Measurements from ENCODE around the gene BMS1. TPM values are rescaled to one million over a fixed set of nuclear protein-coding genes. Genes with fewer than 3 reads are reported as not detected.

The BMS1 gene
- total and polyA plus RNA-seq, 4 experiments from 2014 or later, result 7.1 to 18.9 (median 17.8) TPM

- Histone ChIP-seq H3K27ac (ENCODE audit: low read depth, low read length) (no peak overlapping the region), H3K4me3 (ENCODE audit: low read length in 2 of 2) (peak overlapping the region; percentile 36 to 38), H3K4me1 (ENCODE audit: insufficient read depth, low read length) (peaks cover 13% of the 10 kb centered on the region), H3K9me3 (ENCODE audit: control insufficient read depth in 1 of 2, low read length in 2 of 2) (no peaks in the 10 kb centered on the region), H3K27me3 (ENCODE audit: insufficient read depth, low read length) (peaks cover 12% of the 10 kb centered on the region), H3K36me3 (ENCODE audit: insufficient read depth, low read length) (no peaks in the 10 kb centered on the region)
- ChIA-PET POLR2A (ENCODE audit: partially characterized antibody) (interaction anchor here (0.8 kb wide), 1 partner anchor 28 kb away, joined by 3 read pairs; no protein-coding TSS in a partner anchor), CTCF (ENCODE audit: partially characterized antibody) (interaction anchor here (0.8 to 2.9 kb wide), 18 partner anchors 9 to 833 kb away, joined by 3 to 14 read pairs (median 4); partner anchors contain the start of gene BMS1)
- no peaks in the 10 kb centered on the region for H3K36me3 Mint-ChIP-seq
- H3K4me1 Mint-ChIP-seq, result peaks cover 0 to 17% (median 4%) of the 10 kb centered on the region in 4 donors
- intact Hi-C loops (cut with micrococcal nuclease), result loop anchor here (1.0 to 2.0 kb wide), 3 partner anchors 29 to 709 kb away; partner anchors contain the start of gene BMS1
- no peak overlapping the region for H3K27ac Mint-ChIP-seq
- peak in 2 of 5 donors; percentile 2 to 10 for DNase-seq
- no peaks in the 10 kb centered on the region for H3K9me3 Mint-ChIP-seq
- peak overlapping the region; percentile 81 to 92 (median 84) for H3K4me3 Mint-ChIP-seq
- H3K27me3 Mint-ChIP-seq, result peaks cover 44 to 48% of the 10 kb centered on the region in 2 donors
Observed at GRCh38 chr10:42753507-42754154, 29.0 kb upstream of the BMS1 start.

GRCh38 chr10:42754155-42755027, 28.2 kb upstream of the BMS1 start:
- Histone ChIP-seq H3K4me3 (ENCODE audit: low read length in 2 of 2) (peak overlapping the region in 1 of 2 donors; percentile 38), H3K27me3 (ENCODE audit: insufficient read depth, low read length) (peaks cover 12% of the 10 kb centered on the region), H3K9me3 (ENCODE audit: control insufficient read depth in 1 of 2, low read length in 2 of 2) (no peaks in the 10 kb centered on the region), H3K36me3 (ENCODE audit: insufficient read depth, low read length) (no peaks in the 10 kb centered on the region), H3K4me1 (ENCODE audit: insufficient read depth, low read length) (peaks cover 13% of the 10 kb centered on the region), H3K27ac (ENCODE audit: low read depth, low read length) (no peak overlapping the region)
- POLR2A ChIA-PET (ENCODE audit: partially characterized antibody), result interaction anchor here (0.8 kb wide), 1 partner anchor 28 kb away, joined by 3 read pairs; no protein-coding TSS in a partner anchor
- Mint-ChIP-seq H3K27ac (no peak overlapping the region), H3K36me3 (no peaks in the 10 kb centered on the region), H3K4me1 (peaks cover 0 to 17% (median 4%) of the 10 kb centered on the region in 4 donors), H3K9me3 (peaks cover 0 to under 1% (median 0%) of the 10 kb centered on the region in 8 donors), H3K4me3 (peak overlapping the region; percentile 81 to 92 (median 84)), H3K27me3 (peaks cover 44 to 46% of the 10 kb centered on the region in 2 donors)
- CTCF ChIA-PET (ENCODE audit: partially characterized antibody), result interaction anchor here (0.8 to 2.9 kb wide), 11 partner anchors 9 to 707 kb away, joined by 3 to 14 read pairs (median 4); partner anchors contain the start of gene BMS1
- DNase-seq, result peak; percentile 22 to 46 (median 28)
- intact Hi-C loops (cut with micrococcal nuclease), result no loop called here

DNA sequence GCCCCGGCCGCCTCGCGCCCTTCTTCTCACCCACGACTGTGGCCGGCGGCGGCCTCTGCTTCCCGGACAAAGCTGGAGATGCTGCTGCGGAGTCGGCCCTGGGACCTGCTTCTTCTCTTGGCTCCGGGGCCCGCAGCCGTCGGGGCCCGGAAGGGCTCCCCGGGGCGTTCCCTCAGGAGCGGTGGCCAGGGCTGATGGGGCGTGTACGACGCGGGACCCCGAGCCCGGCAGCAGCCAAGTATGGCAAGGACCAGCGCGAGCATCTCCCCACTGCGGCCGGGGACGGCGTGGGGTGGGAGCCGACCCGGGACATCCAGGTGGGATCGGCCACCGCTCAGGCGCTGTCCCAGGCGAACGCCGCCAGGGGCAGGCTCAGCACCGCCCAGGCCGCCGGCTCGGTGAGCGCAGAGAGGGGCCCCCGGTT, 27.6 kb upstream of the BMS1 start:
- Histone ChIP-seq H3K27ac (ENCODE audit: low read depth, low read length) (no peak overlapping the region), H3K36me3 (ENCODE audit: insufficient read depth, low read length) (no peaks in the 10 kb centered on the region), H3K9me3 (ENCODE audit: control insufficient read depth in 1 of 2, low read length in 2 of 2) (no peaks in the 10 kb centered on the region), H3K4me1 (ENCODE audit: insufficient read depth, low read length) (peaks cover 13% of the 10 kb centered on the region), H3K27me3 (ENCODE audit: insufficient read depth, low read length) (peaks cover 12% of the 10 kb centered on the region), H3K4me3 (ENCODE audit: low read length in 2 of 2) (no peak overlapping the region)
- Mint-ChIP-seq H3K4me3 (peak overlapping the region in 3 of 8 donors; percentile 39 to 62 (median 52)), H3K4me1 (peaks cover 0 to 17% (median 4%) of the 10 kb centered on the region in 4 donors), H3K36me3 (no peaks in the 10 kb centered on the region), H3K9me3 (peaks cover 0 to 1% (median 0%) of the 10 kb centered on the region in 8 donors), H3K27ac (no peak overlapping the region), H3K27me3 (peaks cover 42 to 44% of the 10 kb centered on the region in 2 donors)
- DNase-seq, result peak in 1 of 5 donors; percentile 3
- POLR2A ChIA-PET (ENCODE audit: partially characterized antibody), result no interaction called here
- intact Hi-C loops (cut with micrococcal nuclease), result no loop called here
- CTCF ChIA-PET (ENCODE audit: partially characterized antibody), result no interaction called here

GRCh38 chr10:42755556-42756093, 27.0 kb upstream of the BMS1 start:
- POLR2A ChIA-PET (ENCODE audit: partially characterized antibody), result no interaction called here
- CTCF ChIA-PET (ENCODE audit: partially characterized antibody), result no interaction called here
- intact Hi-C loops (cut with micrococcal nuclease), result no loop called here
- H3K4me3 Mint-ChIP-seq, result peak overlapping the region in 7 of 8 donors; percentile 34 to 90 (median 46)
- H3K4me1 Mint-ChIP-seq, result peaks cover 0 to 17% (median 4%) of the 10 kb centered on the region in 4 donors
- Histone ChIP-seq H3K27me3 (ENCODE audit: insufficient read depth, low read length) (peaks cover 12% of the 10 kb centered on the region), H3K36me3 (ENCODE audit: insufficient read depth, low read length) (no peaks in the 10 kb centered on the region), H3K9me3 (ENCODE audit: control insufficient read depth in 1 of 2, low read length in 2 of 2) (no peaks in the 10 kb centered on the region), H3K27ac (ENCODE audit: low read depth, low read length) (no peak overlapping the region), H3K4me3 (ENCODE audit: low read length in 2 of 2) (no peak overlapping the region), H3K4me1 (ENCODE audit: insufficient read depth, low read length) (peaks cover 13% of the 10 kb centered on the region)
- no peak overlapping the region for H3K27ac Mint-ChIP-seq
- no peaks in the 10 kb centered on the region for H3K36me3 Mint-ChIP-seq
- peaks cover 0 to 1% (median 0%) of the 10 kb centered on the region in 8 donors for H3K9me3 Mint-ChIP-seq
- DNase-seq, result no peak
- peaks cover 44% of the 10 kb centered on the region in 2 donors for H3K27me3 Mint-ChIP-seq

DNA sequence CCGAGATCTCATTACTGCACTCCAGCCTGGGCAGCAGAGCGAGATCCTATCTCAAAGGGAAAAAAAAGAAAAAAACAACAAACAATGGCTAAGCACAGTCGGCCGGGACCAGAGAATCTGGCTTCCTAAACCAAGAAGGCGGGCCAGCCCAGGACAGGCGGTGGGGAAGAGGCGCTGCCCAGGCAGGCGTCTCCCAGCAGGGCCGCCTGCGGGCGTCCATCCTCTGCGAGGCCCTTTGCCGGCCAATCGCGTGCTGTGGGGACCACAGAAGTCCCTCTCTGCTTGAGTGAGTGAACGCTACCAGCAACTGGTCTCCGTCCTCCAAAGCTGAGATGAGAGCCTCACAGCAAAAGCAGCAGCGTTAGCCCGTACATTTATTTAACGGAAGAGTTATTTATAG, 14.7 kb upstream of the BMS1 start:
- H3K9me3 Mint-ChIP-seq, result peaks cover 0 to 8% (median 2%) of the 10 kb centered on the region in 8 donors
- Histone ChIP-seq H3K4me3 (ENCODE audit: low read length in 2 of 2) (no peak overlapping the region), H3K9me3 (ENCODE audit: control insufficient read depth in 1 of 2, low read length in 2 of 2) (no peaks in the 10 kb centered on the region), H3K36me3 (ENCODE audit: insufficient read depth, low read length) (no peaks in the 10 kb centered on the region), H3K27ac (ENCODE audit: low read depth, low read length) (no peak overlapping the region), H3K4me1 (ENCODE audit: insufficient read depth, low read length) (no peaks in the 10 kb centered on the region), H3K27me3 (ENCODE audit: insufficient read depth, low read length) (no peaks in the 10 kb centered on the region)
- H3K27me3 Mint-ChIP-seq, result peaks cover 19 to 20% of the 10 kb centered on the region in 2 donors
- ChIA-PET CTCF (ENCODE audit: partially characterized antibody) (interaction anchor here (1.4 kb wide), 1 partner anchor 15 kb away, joined by 3 read pairs; no protein-coding TSS in a partner anchor), POLR2A (ENCODE audit: partially characterized antibody) (no interaction called here)
- no peak overlapping the region for H3K27ac Mint-ChIP-seq
- DNase-seq, result no peak
- H3K4me1 Mint-ChIP-seq, result no peaks in the 10 kb centered on the region
- H3K36me3 Mint-ChIP-seq, result no peaks in the 10 kb centered on the region
- intact Hi-C loops (cut with micrococcal nuclease), result no loop called here
- no peak overlapping the region for H3K4me3 Mint-ChIP-seq

DNA sequence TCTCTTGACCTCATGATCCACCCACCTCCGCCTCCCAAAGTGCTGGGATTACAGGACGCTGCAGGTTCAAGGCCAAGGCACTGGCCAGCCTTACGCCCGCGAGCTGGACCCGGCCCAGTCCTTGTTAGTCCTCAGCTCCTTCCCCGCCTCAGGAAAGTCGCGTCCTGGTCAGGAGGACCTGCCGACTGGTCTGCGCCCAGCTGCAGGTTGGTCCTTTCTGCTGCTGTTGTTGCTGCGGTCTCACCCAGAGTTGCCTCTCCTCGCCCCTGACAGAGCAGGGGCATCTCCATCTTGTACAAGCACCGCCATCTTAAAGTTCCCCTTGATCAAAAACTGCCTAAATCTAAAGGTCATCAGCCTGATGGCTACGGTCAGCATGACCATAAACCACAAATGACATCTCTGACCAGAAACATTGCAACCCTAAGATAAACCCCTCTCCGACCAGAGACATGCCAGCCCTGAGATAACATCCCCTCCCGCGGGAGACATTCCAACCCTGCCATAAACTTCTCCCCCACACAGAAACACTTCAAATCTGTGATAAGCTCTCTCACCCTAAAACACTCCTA, 13.9 kb upstream of the BMS1 start:
- no peak overlapping the region for H3K4me3 ChIP-seq (ENCODE audit: low read length in 2 of 2)
- DNase-seq, result no peak
- H3K9me3 Mint-ChIP-seq, result peaks cover 0 to 8% (median 3%) of the 10 kb centered on the region in 8 donors
- CTCF ChIA-PET (ENCODE audit: partially characterized antibody), result interaction anchor here (1.4 kb wide), 1 partner anchor 16 kb away, joined by 3 read pairs; no protein-coding TSS in a partner anchor
- H3K27ac Mint-ChIP-seq, result no peak overlapping the region
- no peaks in the 10 kb centered on the region for H3K36me3 ChIP-seq (ENCODE audit: insufficient read depth, low read length)
- H3K27me3 ChIP-seq (ENCODE audit: insufficient read depth, low read length), result no peaks in the 10 kb centered on the region
- POLR2A ChIA-PET (ENCODE audit: partially characterized antibody), result no interaction called here
- H3K4me1 Mint-ChIP-seq, result no peaks in the 10 kb centered on the region
- no peaks in the 10 kb centered on the region for H3K9me3 ChIP-seq (ENCODE audit: control insufficient read depth in 1 of 2, low read length in 2 of 2)
- no peak overlapping the region for H3K4me3 Mint-ChIP-seq
- peaks cover 16 to 17% of the 10 kb centered on the region in 2 donors for H3K27me3 Mint-ChIP-seq
- H3K4me1 ChIP-seq (ENCODE audit: insufficient read depth, low read length), result no peaks in the 10 kb centered on the region
- intact Hi-C loops (cut with micrococcal nuclease), result no loop called here
- no peak overlapping the region for H3K27ac ChIP-seq (ENCODE audit: low read depth, low read length)
- no peaks in the 10 kb centered on the region for H3K36me3 Mint-ChIP-seq

Measured in CD4-positive, alpha-beta memory T cell (primary cell).